H1 (cell line): ENCODE measurements around the gene STK32C. TPM values are rescaled to one million over a fixed set of nuclear protein-coding genes. Genes with fewer than 3 reads are reported as not detected.

Experiments
- CTCF ChIA-PET: fragments of 300-600 bp; sonication (Branson Sonifier 250); formaldehyde crosslinking; loops from one replicate; lab custom pipeline; 2021; ENCODE audit not compliant: partially characterized antibody; lab: Charles Lee
- POLR2A ChIA-PET: fragments of 300-600 bp; sonication (Branson Sonifier 250); formaldehyde crosslinking; loops from one replicate; lab custom pipeline; 2021; ENCODE audit warnings: inconsistent platforms; ENCODE audit not compliant: partially characterized antibody; lab: Charles Lee
- DNase-seq, 2 experiments: peaks; one replicate each; pipeline versions ENCODE4 v3.0.0 to v3.0.0-alpha.2; 2010 to 2022; ENCODE audit warnings: low spot score in 2 of 2, low read depth in 1 of 2, mixed read lengths in 1 of 2
- FAIRE-seq: peaks from 2 replicates; lab custom pipeline; 2011; peaks lifted over from hg19 to GRCh38; lab: Jason Lieb, UNC
- H2AFZ ChIP-seq: 2 replicates; pipeline ENCODE4 v1.8.1; 2012; ENCODE audit warnings: low read length, inconsistent platforms
- H2AK5ac ChIP-seq: 2 replicates; pipeline ENCODE4 v1.6.1; 2013; ENCODE audit warnings: low read depth, low read length
- H2BK120ac ChIP-seq: replicated peaks from 2 replicates; pipeline ENCODE3; 2013; ENCODE audit warnings: low read depth, low read length, inconsistent platforms
- H2BK12ac ChIP-seq: 2 replicates; pipeline ENCODE4 v1.6.1; 2013; ENCODE audit warnings: low read depth, low read length
- H2BK15ac ChIP-seq: 2 replicates; pipeline ENCODE4 v1.6.1; 2013; ENCODE audit warnings: low read length
- H2BK20ac ChIP-seq: 2 replicates; pipeline ENCODE4 v1.6.1; 2013; ENCODE audit warnings: low read length
- H2BK5ac ChIP-seq: 2 replicates; pipeline ENCODE4 v1.6.1; 2013; ENCODE audit warnings: low read depth, low read length
- H3K14ac ChIP-seq: 2 replicates; pipeline ENCODE4 v1.6.1; 2013; ENCODE audit warnings: inconsistent platforms; ENCODE audit not compliant: insufficient read length
- H3K18ac ChIP-seq: 2 replicates; pipeline ENCODE4 v1.6.1; 2013; ENCODE audit warnings: low read length; ENCODE audit errors: extremely low read depth
- H3K23ac ChIP-seq: 2 replicates; pipeline ENCODE4 v1.6.1; 2013; ENCODE audit warnings: inconsistent platforms; ENCODE audit not compliant: insufficient read length
- H3K23me2 ChIP-seq: 2 replicates; pipeline ENCODE4 v1.6.1; 2013; ENCODE audit warnings: low read depth, low read length
- H3K27ac ChIP-seq: 2 replicates; pipeline ENCODE4 v1.6.1; 2011; ENCODE audit warnings: low read depth, low read length, inconsistent platforms
- H3K27me3 ChIP-seq, 4 experiments: replicated peaks in 1 of 4; 1 replicate in 1 of 4; 2 replicates in 3 of 4; pipeline versions ENCODE4 v1.6.1 to v1.8.1; 2011 to 2013; ENCODE audit warnings: low read length in 3 of 4, mild to moderate bottlenecking in 3 of 4, inconsistent platforms in 2 of 4, mixed read lengths in 2 of 4, moderate library complexity in 1 of 4; ENCODE audit not compliant: control insufficient read depth in 3 of 4, insufficient read depth in 3 of 4; ENCODE audit errors: extremely low read depth in 1 of 4
- H3K36me3 ChIP-seq, 4 experiments: 2 replicates each; pipeline versions ENCODE4 v1.6.1 to v1.8.1; 2011 to 2013; ENCODE audit warnings: mild to moderate bottlenecking in 4 of 4, low read length in 3 of 4, moderate library complexity in 2 of 4, control low read depth in 1 of 4, inconsistent platforms in 1 of 4; ENCODE audit not compliant: insufficient read depth in 4 of 4, control insufficient read depth in 2 of 4
- H3K4ac ChIP-seq: replicated peaks from 2 replicates; pipeline ENCODE3; 2013; ENCODE audit warnings: low read length, low read depth, mixed read lengths, inconsistent platforms; ENCODE audit not compliant: insufficient read length
- H3K4me1 ChIP-seq, 4 experiments: replicated peaks in 1 of 4; 1 replicate in 1 of 4; 2 replicates in 3 of 4; pipeline versions ENCODE4 v1.6.1 to v1.8.1; 2011 to 2013; ENCODE audit warnings: low read length in 3 of 4, inconsistent platforms in 2 of 4, mixed read lengths in 1 of 4; ENCODE audit not compliant: insufficient read depth in 4 of 4, control insufficient read depth in 3 of 4
- H3K4me2 ChIP-seq, 2 experiments: 2 replicates each; pipeline versions ENCODE4 v1.6.1 to v1.8.1; 2011 to 2013; ENCODE audit warnings: low read depth in 2 of 2, low read length in 2 of 2, control low read depth in 1 of 2, inconsistent platforms in 1 of 2, mild to moderate bottlenecking in 1 of 2; ENCODE audit not compliant: insufficient read depth in 1 of 2
- H3K4me3 ChIP-seq, 4 experiments: fragments of 200-600, 300-600 bp in 1 of 4; sonication (generic), shearing (Covaris generic), sonication (Bioruptor Twin) in 1 of 4; 2 replicates each; pipeline versions ENCODE4 v1.5.1 to v1.8.1; 2011 to 2016; ENCODE audit warnings: low read length in 4 of 4, low read depth in 3 of 4, control low read depth in 2 of 4, inconsistent platforms in 2 of 4, mild to moderate bottlenecking in 2 of 4, mixed read lengths in 1 of 4, moderate library complexity in 1 of 4; ENCODE audit not compliant: insufficient read depth in 2 of 4; ENCODE audit errors: extremely low read depth in 1 of 4
- H3K56ac ChIP-seq: replicated peaks from 2 replicates; pipeline ENCODE3; 2013; ENCODE audit warnings: low read depth, mild to moderate bottlenecking, mixed read lengths, low read length, inconsistent platforms; ENCODE audit not compliant: insufficient read length
- H3K79me1 ChIP-seq: 2 replicates; pipeline ENCODE4 v1.6.1; 2013; ENCODE audit warnings: low read depth, low read length, control low read depth
- H3K79me2 ChIP-seq, 2 experiments: 2 replicates each; pipeline versions ENCODE4 v1.6.1 to v1.8.1; 2012 to 2013; ENCODE audit warnings: low read length in 2 of 2, mild to moderate bottlenecking in 2 of 2, inconsistent platforms in 1 of 2; ENCODE audit not compliant: insufficient read depth in 2 of 2, control insufficient read depth in 1 of 2
- H3K9ac ChIP-seq, 4 experiments: replicated peaks in 1 of 4; 1 replicate in 1 of 4; 2 replicates in 3 of 4; pipeline versions ENCODE4 v1.6.1 to v1.8.1; 2011 to 2013; ENCODE audit warnings: low read depth in 3 of 4, low read length in 3 of 4, control low read depth in 2 of 4, mild to moderate bottlenecking in 2 of 4, moderate library complexity in 2 of 4, inconsistent platforms in 1 of 4; ENCODE audit errors: extremely low read depth in 1 of 4
- H3K9me3 ChIP-seq, 2 experiments: 2 replicates each; pipeline versions ENCODE4 v1.6.1 to v1.8.1; 2012 to 2013; ENCODE audit warnings: mild to moderate bottlenecking in 2 of 2, moderate library complexity in 2 of 2, control low read depth in 1 of 2, inconsistent platforms in 1 of 2, low read depth in 1 of 2, low read length in 1 of 2, mixed read lengths in 1 of 2; ENCODE audit not compliant: insufficient read depth in 2 of 2
- H4K20me1 ChIP-seq, 2 experiments: replicated peaks in 1 of 2; 2 replicates each; pipeline versions ENCODE3 to v1.8.1; 2011 to 2013; ENCODE audit warnings: inconsistent platforms in 2 of 2, low read length in 2 of 2, mild to moderate bottlenecking in 1 of 2; ENCODE audit not compliant: insufficient read depth in 2 of 2, control insufficient read depth in 1 of 2
- H4K5ac ChIP-seq: 2 replicates; pipeline ENCODE4 v1.6.1; 2013; ENCODE audit warnings: low read length, low read depth, mixed read lengths, inconsistent platforms; ENCODE audit not compliant: insufficient read length
- H4K8ac ChIP-seq: 2 replicates; pipeline ENCODE4 v1.8.0; 2013; ENCODE audit warnings: mild to moderate bottlenecking, moderate library complexity, low read length, inconsistent platforms; ENCODE audit not compliant: insufficient read depth; ENCODE audit errors: extremely low read depth
- H4K91ac ChIP-seq: replicated peaks from 2 replicates; pipeline ENCODE3; 2013; ENCODE audit warnings: low read length, mixed read lengths, inconsistent platforms; ENCODE audit not compliant: insufficient read length
- BCL11A ChIP-seq, 2 experiments: IDR thresholded peaks; one replicate each; pipeline ENCODE4 v1.6.1; 2011; ENCODE audit warnings: low read depth in 2 of 2, low read length in 2 of 2, mild to moderate bottlenecking in 2 of 2
- CBX8 ChIP-seq: fragments of 300-800, 300-1000 bp; sonication (generic); IDR thresholded peaks from 2 replicates; pipeline ENCODE4 v1.7.1; 2016; ENCODE audit warnings: low read depth, low read length, borderline replicate concordance
- CREB1 ChIP-seq: IDR thresholded peaks from 2 replicates; pipeline ENCODE4 v1.6.1; 2012; ENCODE audit warnings: inconsistent platforms
- EGR1 ChIP-seq: IDR thresholded peaks from 2 replicates; pipeline ENCODE4 v1.6.1; 2011; ENCODE audit warnings: low read depth, low read length, borderline replicate concordance
- GABPA ChIP-seq: IDR thresholded peaks from 2 replicates; pipeline ENCODE4 v1.6.1; 2011; ENCODE audit warnings: mild to moderate bottlenecking, low read length, moderate library complexity, borderline replicate concordance; ENCODE audit not compliant: insufficient read depth
- JUN ChIP-seq: IDR thresholded peaks from 2 replicates; pipeline ENCODE4 v1.6.1; 2011; ENCODE audit warnings: low read depth, mild to moderate bottlenecking, improper control_type of control experiment, low read length
- POLR2AphosphoS5 ChIP-seq: IDR thresholded peaks from 2 replicates; pipeline ENCODE4 v1.6.1; 2011; ENCODE audit warnings: low read depth, low read length
- POU5F1 ChIP-seq: IDR thresholded peaks from 2 replicates; pipeline ENCODE4 v1.6.1; 2011; ENCODE audit warnings: low read depth, mild to moderate bottlenecking, low read length, moderate library complexity
- RNF2 ChIP-seq: fragments of 200-900, 300-1000 bp; sonication (generic); IDR thresholded peaks from 2 replicates; pipeline ENCODE4 v1.7.1; 2016; ENCODE audit warnings: borderline replicate concordance, low read depth, mild to moderate bottlenecking, antibody characterized with exemption, low read length; ENCODE audit not compliant: poor library complexity, severe bottlenecking; ENCODE audit errors: missing control alignments
- SRF ChIP-seq: IDR thresholded peaks from 2 replicates; pipeline ENCODE4 v1.6.1; 2011; ENCODE audit warnings: mild to moderate bottlenecking, low read depth, low read length, moderate library complexity
- WGBS, 2 experiments: shearing (Covaris generic) in 1 of 2; methylation state at CpG; one replicate each; pipeline versions ENCODE4 v1.1.6 to v1.1.7; 2013 to 2015; ENCODE audit warnings: low lambda C conversion rate in 2 of 2, mixed read lengths in 2 of 2, inconsistent platforms in 1 of 2, low coverage in 1 of 2, missing lambda C conversion rate in 1 of 2; ENCODE audit not compliant: insufficient replicate concordance in 2 of 2, insufficient coverage in 1 of 2, insufficient read length in 1 of 2; ENCODE audit errors: extremely low coverage in 1 of 2, missing lambda C conversion rate in 1 of 2; 5-methylcytosine and 5-hydroxymethylcytosine counted together
- polyA plus RNA-seq, 7 experiments: library from polyadenylated mRNA; depleted of rRNA in 3 of 7; stranded (reverse) in 5 of 7; unstranded in 2 of 7; fragments of >200 nt in 5 of 7; fragments of 200-250 nt in 2 of 7; gene quantifications; 1 replicate in 5 of 7; 2 replicates in 1 of 7; 4 replicates in 1 of 7; pipeline versions ENCODE4 v1.2.1 to v1.2.3, GENCODE V29; 2011 to 2013; ENCODE audit warnings: missing spikeins in 2 of 7, mixed read lengths in 2 of 7
- total RNA-seq: library from RNA; stranded (reverse); fragmentation: NEBNext Ultra II Directional; extraction: Animal tissue kit (Norgen Biotek cat#: 25700); gene quantifications from 2 replicates; pipeline ENCODE4 v1.2.1, GENCODE V29; 2021
- TF ChIP-seq, protein P1 (sequence below): IDR thresholded peaks from 2 replicates; pipeline ENCODE4 v1.6.1; 2011; ENCODE audit warnings: low read depth, mild to moderate bottlenecking, low read length; ENCODE audit not compliant: insufficient read depth

The STK32C gene
- total and polyA plus RNA-seq, 2 of the 8 experiments (the other 6 are each of a cell fraction or from before 2014, with no cell fraction given), result 10.6 to 15.6 TPM

DNA sequence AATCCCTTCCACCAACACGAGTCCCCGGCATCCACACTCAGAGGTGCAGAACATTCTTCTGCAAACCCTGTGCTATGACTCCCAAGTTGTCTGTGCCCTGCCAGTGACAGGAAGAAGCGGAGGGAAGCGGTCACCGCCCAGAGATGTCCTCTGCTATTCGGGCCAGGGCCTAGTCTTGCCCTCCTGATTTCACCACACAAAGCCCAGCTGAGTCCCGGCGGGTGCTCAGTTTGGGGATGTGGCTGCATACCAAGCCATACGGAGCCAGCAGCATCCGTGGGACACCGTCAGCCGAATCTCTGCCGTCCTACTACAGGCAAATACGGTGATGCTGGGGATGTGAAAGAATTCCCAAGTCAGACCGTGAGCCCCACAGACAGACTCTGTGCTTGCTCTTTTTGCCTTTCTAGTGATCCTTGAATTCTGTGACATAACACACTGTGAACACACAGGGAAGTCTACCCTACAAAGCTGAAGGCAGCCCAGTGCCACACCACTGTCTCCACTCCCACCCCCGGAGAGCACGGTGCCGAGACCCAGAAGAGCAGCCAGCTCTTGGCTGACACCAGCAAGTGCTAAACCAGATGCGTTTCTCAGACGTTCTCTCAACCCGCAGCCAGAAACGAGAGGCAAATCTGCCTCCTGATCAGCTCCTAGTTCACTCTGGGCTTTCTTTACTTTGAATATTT, 2.0 kb downstream of the STK32C start:
- POLR2A ChIA-PET, result interaction anchor here (0.7 kb wide), 1 partner anchor 8 kb away, joined by 3 read pairs; no protein-coding TSS in a partner anchor
- 88% methylated on average over 22 of the region's 22 CpGs; no CpG with 5 or more reads in 1 of the 2 experiments for WGBS, 2 experiments
- Histone ChIP-seq H2BK20ac (no peak overlapping the region), H2AFZ (no peak overlapping the region), H4K8ac (no peak overlapping the region), H3K4ac (no peak overlapping the region), H3K79me2 (no peaks in the 10 kb centered on the region), H3K9me3 (peaks cover 10 to 13% of the 10 kb centered on the region in 2 experiments), H4K91ac (no peak overlapping the region), H3K9ac (no peak overlapping the region), H3K4me2 (no peak overlapping the region), H3K23ac (no peak overlapping the region), H3K56ac (no peak overlapping the region), H3K27me3 (peaks cover 20 to 41% (median 38%) of the 10 kb centered on the region in 4 experiments; a peak in 6 of 7 replicates), H3K4me3 (no peak overlapping the region), H4K20me1 (peaks cover 0 to 1% of the 10 kb centered on the region in 2 experiments), H2AK5ac (no peak overlapping the region), H2BK12ac (no peak overlapping the region), H2BK15ac (no peak overlapping the region), H3K14ac (no peak overlapping the region), H3K23me2 (peaks cover 13% of the 10 kb centered on the region; the same call in 1 of the 2 replicates), H3K36me3 (no peaks in the 10 kb centered on the region), H2BK5ac (no peak overlapping the region), H3K18ac (no peak overlapping the region), H3K79me1 (no peaks in the 10 kb centered on the region), H3K27ac (no peak overlapping the region), H2BK120ac (no peak overlapping the region), H3K4me1 (peaks cover 1 to 9% (median 4%) of the 10 kb centered on the region in 4 experiments; a peak in 5 of 7 replicates), H4K5ac (no peak overlapping the region)
- FAIRE-seq (no peak), DNase-seq (no peak)
- CTCF ChIA-PET, result interaction anchor here (0.9 kb wide), 1 partner anchor 8 kb away, joined by 4 read pairs; no protein-coding TSS in a partner anchor
- TF ChIP-seq RNF2 (no peak), BCL11A (IDR thresholded peaks at IDR 0.05; ENCODE audit: low read depth in 2 of 2, low read length in 2 of 2) (no peak), CREB1 (no peak), SRF (no peak), POU5F1 (no peak), GABPA (no peak), CBX8 (no peak), JUN (no peak), POLR2AphosphoS5 (no peak), EGR1 (no peak)
- TF ChIP-seq, protein P1, sequence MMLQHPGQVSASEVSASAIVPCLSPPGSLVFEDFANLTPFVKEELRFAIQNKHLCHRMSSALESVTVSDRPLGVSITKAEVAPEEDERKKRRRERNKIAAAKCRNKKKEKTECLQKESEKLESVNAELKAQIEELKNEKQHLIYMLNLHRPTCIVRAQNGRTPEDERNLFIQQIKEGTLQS, result no peak
